ENCODE data around the gene COX20. TPM values are rescaled to one million over a fixed set of nuclear protein-coding genes. Genes with fewer than 3 reads are reported as not detected.
A peak's percentile ranks its signal among the peaks of the same experiment; 100 is the strongest.

The COX20 gene
- total and polyA plus RNA-seq, 3 donors from 2014 or later, result 41.6 to 60.6 (median 52.3) TPM

- intact Hi-C loops (cut with DNase I; ENCODE audit: low total_unique reads), result no loop called here
- WGBS, 2 donors, result 47 to 69% methylated on average over 5 of the region's 5 CpGs
- Histone ChIP-seq H3K36me3 (ENCODE audit: low read depth, missing control alignments) (no peaks in the 10 kb centered on the region), H3K4me1 (peaks cover 5% of the 10 kb centered on the region), H3K9me3 (no peaks in the 10 kb centered on the region), H3K4me3 (no peak overlapping the region), H3K27me3 (no peaks in the 10 kb centered on the region), H3K27ac (no peak overlapping the region)
- DNase-seq, result no peak
- TF ChIP-seq CTCF (IDR thresholded peaks at IDR 0.05), result no peak
- no peak for TF ChIP-seq POLR2A (IDR thresholded peaks at IDR 0.05)
Measured at GRCh38 chr1:244837597-244838258, 2.3 kb downstream of the COX20 start.

- intact Hi-C loops (cut with DNase I; ENCODE audit: low total_unique reads), result no loop called here
Measured at GRCh38 chr1:244839656-244840055, 4.2 kb downstream of the COX20 start.

GRCh38 chr1:244840219-244840794, 4.8 kb downstream of the COX20 start:
- H3K27ac ChIP-seq, result no peak overlapping the region
- H3K9me3 ChIP-seq, result no peaks in the 10 kb centered on the region
- intact Hi-C loops (cut with DNase I; ENCODE audit: low total_unique reads), result no loop called here
- H3K4me3 ChIP-seq, result no peak overlapping the region
- peak; percentile 28 for DNase-seq
- 45 to 51% methylated on average over 5 of the region's 5 CpGs for WGBS, 2 donors
- peaks cover 5% of the 10 kb centered on the region for H3K4me1 ChIP-seq
- H3K27me3 ChIP-seq, result no peaks in the 10 kb centered on the region
- H3K36me3 ChIP-seq (ENCODE audit: low read depth, missing control alignments), result no peaks in the 10 kb centered on the region
- TF ChIP-seq CTCF (IDR thresholded peaks at IDR 0.05) (no peak), POLR2A (IDR thresholded peaks at IDR 0.05) (no peak)

More at GRCh38 chr1:244839656-244840055, 4.2 kb downstream of the COX20 start:
- no peak for DNase-seq
- Histone ChIP-seq H3K27ac (no peak overlapping the region), H3K4me3 (no peak overlapping the region), H3K4me1 (peaks cover 5% of the 10 kb centered on the region), H3K27me3 (no peaks in the 10 kb centered on the region), H3K9me3 (no peaks in the 10 kb centered on the region), H3K36me3 (ENCODE audit: low read depth, missing control alignments) (no peaks in the 10 kb centered on the region)
- WGBS, 2 donors, result 79 to 82% methylated on average over 2 of the region's 2 CpGs
- no peak for TF ChIP-seq CTCF (IDR thresholded peaks at IDR 0.05)
- no peak for TF ChIP-seq POLR2A (IDR thresholded peaks at IDR 0.05)

- Histone ChIP-seq H3K9me3 (no peaks in the 10 kb centered on the region), H3K4me3 (no peak overlapping the region), H3K27me3 (no peaks in the 10 kb centered on the region), H3K27ac (no peak overlapping the region), H3K36me3 (ENCODE audit: low read depth, missing control alignments) (no peaks in the 10 kb centered on the region), H3K4me1 (peaks cover 4% of the 10 kb centered on the region)
- DNase-seq, result no peak
- WGBS, 2 donors, result 82 to 86% methylated on average over 9 of the region's 9 CpGs
- no peak for TF ChIP-seq CTCF (IDR thresholded peaks at IDR 0.05)
- TF ChIP-seq POLR2A (IDR thresholded peaks at IDR 0.05), result no peak
- intact Hi-C loops (cut with DNase I; ENCODE audit: low total_unique reads), result no loop called here
Measured at GRCh38 chr1:244841273-244841927, 5.9 kb downstream of the COX20 start.
